NCI-H526 treated with DMSO at 0.1 percent for 48 hours (cell line): ENCODE results near the gene FBH1.
"Not testable (repeated sequence)": the region's sequence is repeated elsewhere in the genome, so short reads cannot be mapped to it uniquely, and the experiment has no call there.

Experiments used
- DNase-seq: peaks from one replicate; lab custom pipeline; 2025; lab: John Stamatoyannopoulos, UW

Gene FBH1

DNA sequence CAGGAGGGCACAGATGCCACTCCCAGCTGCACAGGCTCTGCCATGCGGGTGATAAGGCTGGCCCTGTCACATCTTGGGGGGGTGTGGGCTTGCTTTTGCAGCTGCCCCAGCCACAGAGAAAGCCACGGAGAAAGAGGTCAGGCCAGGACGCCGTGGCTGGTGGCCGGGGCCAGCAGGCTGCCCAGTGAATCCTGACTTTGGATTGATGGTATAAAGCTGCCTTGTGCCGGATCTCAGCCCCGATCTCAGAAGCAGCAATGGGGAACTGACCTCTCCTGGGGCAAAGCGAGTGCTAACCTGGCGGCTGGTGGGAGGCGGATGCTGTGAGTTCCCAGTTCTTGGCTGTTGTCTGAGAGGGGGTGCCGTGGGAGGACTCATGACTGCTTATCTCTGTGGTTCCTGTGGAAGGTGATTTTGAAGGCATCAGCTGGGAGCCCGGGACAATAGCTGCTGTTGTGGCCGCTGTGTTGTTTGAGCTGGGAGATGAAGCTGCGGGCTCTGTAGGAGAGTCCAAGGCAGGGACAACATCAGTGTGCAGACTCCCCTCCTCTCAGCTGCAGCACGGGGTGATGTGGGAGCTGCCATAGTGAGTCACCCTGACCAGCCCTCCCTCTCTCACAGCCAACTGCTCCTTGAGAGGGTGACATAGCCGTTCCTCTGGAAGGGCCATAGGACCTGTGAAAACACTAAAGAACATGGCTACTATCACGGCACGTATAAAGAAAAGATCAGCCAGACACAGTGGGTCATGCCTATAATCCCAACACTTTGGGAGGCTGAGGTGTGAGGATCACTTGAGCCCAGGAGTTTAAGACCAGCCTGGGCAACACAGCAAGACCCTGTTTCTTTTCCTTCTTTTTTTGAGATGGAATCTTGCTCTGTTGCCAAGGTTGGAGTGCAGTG lies 70.3 kb downstream of the FBH1 start:
- no peak for DNase-seq

DNA sequence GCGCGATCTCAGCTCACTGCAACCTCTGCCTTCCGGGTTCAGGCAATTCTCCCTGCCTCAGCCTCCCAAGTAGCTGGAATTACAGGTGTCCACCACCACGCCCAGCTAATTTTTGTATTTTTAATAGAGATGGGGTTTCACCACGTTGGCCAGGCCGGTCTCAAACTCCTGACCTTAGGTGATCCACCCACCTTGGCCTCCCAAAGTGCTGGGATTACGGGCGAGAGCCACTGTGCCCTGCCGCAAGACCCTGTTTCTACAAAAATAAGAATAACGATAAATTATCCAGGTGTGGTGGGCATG lies 70.9 kb downstream of the FBH1 start:
- not testable (repeated sequence) for DNase-seq

DNA sequence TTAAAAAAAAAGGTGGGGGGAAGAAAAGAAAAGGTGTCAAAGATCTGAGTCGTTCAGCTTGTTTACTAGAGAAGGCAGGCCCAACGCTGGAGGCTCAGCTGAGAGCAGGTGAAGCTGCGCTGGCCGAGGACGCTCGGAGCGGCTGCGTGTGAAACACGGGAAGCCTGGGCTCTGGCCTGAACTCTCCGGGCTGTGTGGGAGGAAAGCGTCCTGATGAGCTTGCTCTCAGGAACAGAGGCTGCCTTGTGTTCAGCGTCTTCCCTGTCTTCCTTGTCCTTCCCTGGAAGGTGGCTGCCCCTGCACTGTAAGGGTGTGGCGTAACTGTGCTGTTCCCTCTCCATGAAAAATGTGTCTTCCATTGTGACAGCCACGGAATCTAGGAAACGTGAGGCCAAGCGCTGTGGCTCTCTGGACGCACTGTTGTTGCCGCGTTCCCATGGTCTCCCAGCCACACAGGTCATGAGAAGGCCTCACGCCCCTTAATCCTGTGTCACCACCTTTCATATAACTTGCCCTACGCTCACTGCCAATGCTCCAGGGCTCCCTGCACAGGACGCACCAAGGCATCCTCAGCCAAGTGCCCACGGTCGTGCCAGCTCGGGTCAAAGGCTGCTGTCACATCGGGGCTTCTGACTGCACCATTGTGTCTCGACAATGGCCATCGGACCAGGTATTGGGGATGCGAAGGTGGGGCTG lies 71.5 kb downstream of the FBH1 start:
- no peak for DNase-seq

GRCh38 chr10:5962358-5962940 lies 72.4 kb downstream of the FBH1 start:
- not testable (repeated sequence) for DNase-seq

- no peak for DNase-seq
Measured at GRCh38 chr10:5963071-5963470, 73.0 kb downstream of the FBH1 start.

DNA sequence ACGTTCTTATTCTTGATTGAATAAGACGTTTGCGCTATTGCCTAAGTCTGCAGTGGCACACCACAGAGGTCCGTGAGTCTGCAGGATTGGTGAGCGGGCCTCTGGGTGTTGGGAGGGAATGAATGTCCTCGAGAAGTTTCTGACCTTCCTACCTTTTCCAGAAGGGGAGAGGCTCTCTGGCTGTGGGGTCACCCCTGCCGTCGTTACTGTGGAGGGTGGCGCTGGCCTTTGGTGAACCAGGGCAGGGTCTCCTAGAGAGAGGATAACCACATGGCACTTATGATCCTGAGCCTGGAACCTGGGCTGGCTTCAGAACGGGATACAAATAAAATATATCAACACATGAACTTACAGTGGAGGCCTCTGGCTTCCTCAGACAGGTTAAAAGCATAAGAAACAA lies 73.5 kb downstream of the FBH1 start:
- no peak for DNase-seq

DNA sequence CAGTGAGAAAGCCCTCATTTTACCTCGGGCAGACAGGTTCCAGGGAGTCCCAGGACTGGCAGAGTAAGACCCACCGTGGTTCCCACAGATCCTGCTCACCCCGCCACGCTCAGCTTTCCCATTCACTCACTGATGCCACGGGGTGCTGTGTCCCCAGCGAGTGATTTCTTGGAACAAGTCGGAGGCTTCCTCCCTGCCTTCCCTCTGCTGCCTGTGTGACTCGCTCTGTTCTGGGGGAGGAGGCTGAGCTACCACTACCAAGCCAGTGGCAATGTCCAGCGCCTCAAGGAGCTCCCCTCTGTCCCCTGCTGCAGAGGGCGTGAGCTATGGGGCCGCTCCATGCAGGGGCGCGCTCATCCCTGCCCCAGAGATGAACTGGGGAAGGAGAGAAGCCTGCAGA lies 74.7 kb downstream of the FBH1 start:
- DNase-seq, result no peak

- DNase-seq, result no peak
Measured at GRCh38 chr10:5965266-5965665, 75.2 kb downstream of the FBH1 start.

GRCh38 chr10:5968037-5968680 lies 78.1 kb downstream of the FBH1 start:
- DNase-seq, result no peak

DNA sequence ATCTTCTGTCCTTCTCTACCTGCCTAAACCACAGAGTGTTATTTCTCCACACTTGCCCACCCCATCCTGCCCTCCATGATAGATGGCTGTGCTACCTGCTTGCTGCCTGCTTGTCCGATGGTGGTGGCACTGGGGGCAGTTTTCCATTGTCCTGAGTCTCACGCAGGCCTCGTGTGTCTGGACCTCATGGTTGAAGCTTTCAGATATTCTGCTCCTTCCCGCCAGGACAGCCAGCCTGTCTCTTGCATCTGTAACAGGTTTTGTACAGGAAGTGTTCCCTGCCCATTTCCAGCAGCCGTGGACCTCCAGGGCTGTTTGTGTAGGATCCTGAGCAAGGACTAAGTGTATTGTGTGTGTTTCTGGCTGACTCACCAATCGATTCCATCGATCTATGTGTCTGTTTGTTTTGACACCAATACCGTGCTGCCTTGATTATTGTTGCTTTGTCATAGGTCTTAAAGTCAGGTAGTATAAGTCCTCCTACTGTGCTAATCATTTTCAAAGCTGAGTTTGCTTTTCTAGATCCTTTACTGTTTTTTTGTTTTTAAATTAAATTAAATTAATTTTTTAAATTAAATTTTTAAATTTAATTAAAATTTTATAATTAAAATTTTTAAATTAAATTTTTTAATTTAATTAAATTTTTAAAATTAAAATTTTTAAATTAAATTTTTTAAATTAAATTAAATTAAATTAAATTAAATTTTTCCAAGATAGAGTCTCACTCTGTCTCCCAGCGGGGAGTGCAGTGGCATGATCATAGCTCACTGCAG lies 78.8 kb downstream of the FBH1 start:
- DNase-seq, result no peak

GRCh38 chr10:5970066-5970465 lies 80.0 kb downstream of the FBH1 start:
- no peak for DNase-seq

- no peak for DNase-seq
Measured at GRCh38 chr10:5970527-5970926, 80.5 kb downstream of the FBH1 start.

- no peak for DNase-seq
Measured at GRCh38 chr10:5971315-5971832, 81.3 kb downstream of the FBH1 start.

GRCh38 chr10:5971886-5972285 lies 81.8 kb downstream of the FBH1 start:
- no peak for DNase-seq

- DNase-seq, result no peak
Measured at GRCh38 chr10:5973069-5973468, 83.0 kb downstream of the FBH1 start.

- no peak for DNase-seq
Measured at GRCh38 chr10:5975641-5976473, 85.8 kb downstream of the FBH1 start.

GRCh38 chr10:5976512-5977470 lies 86.7 kb downstream of the FBH1 start:
- DNase-seq, result no peak

DNA sequence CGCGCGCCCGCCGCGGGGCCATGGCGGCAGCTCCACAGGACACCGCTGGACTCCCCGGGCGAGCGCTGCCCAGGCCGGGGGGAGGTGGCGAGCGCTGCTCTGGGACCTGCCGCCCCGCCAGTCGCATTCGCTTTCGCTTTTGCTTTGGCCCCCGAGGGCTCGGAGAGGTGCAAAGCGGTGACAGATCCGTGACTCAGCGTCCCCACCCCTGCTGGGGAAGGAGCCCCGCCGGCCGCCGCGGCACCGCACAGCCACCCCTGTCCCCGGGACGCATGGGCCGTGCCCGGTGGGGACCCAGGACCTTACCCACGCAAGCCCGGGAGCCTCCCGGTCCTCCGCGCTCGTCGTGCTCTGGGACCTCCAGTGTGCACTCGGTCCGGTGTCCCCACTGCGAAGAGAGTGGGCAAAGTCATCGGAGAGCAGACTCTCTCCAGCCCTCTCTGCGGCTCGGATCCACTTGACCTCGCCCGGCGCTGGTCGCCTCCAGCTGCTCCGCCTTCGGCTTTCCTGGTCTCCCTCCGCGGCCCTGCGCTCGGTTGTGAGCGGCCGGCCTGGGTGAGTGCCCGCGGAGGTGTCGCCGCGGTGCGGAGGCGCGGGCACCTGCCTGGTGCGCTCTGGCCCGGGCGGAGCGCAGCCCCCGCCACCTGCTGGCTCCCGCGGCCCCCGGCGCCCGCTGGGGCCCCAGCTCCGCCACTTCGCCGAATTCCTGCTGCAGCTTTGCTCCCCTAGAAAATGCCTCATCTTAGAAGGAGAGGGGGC lies 87.6 kb downstream of the FBH1 start, which contains the start of gene IL15RA:
IL15RA (minus strand) TSS at position 73 of the 759 bp plus-strand sequence; CDS start at position 22, 51 bp downstream.
- peak; percentile 18 for DNase-seq

GRCh38 chr10:5978230-5978489 lies 88.1 kb downstream of the FBH1 start:
- no peak for DNase-seq
